ENCODE results near the gene LIMS4. TPM values are rescaled to one million over a fixed set of nuclear protein-coding genes. Genes with fewer than 3 reads are reported as not detected.
"Not testable (repeated sequence)": the region's sequence is repeated elsewhere in the genome, so short reads cannot be mapped to it uniquely, and the experiment has no call there.

Gene LIMS4

DNA sequence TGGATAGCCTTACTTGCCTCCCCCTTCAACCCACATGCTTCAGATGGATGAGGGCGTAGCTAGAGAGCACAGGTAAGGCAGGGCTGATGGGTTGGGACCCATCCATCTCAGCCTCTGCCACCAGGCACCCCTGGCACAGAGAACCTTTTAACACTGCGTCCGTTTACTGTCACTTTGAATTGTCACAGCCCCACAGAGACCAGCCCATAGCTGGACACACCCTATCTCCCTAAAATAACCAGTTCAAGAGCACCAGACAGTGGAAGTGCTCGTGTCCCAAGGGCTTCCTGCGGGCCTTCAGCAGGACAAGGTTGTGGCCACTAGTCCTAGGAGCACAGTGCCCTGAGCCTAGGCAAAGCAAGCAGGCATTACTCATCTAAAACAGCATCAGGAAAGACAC lies 76.6 kb downstream of the LIMS4 start:
- not testable (repeated sequence) for H2BK120ac ChIP-seq (ENCODE audit: low read depth, low read length); H4K8ac ChIP-seq (ENCODE audit: low read length); H3K14ac ChIP-seq (ENCODE audit: low read length in 2 of 2); H2BK5ac ChIP-seq (ENCODE audit: low read depth, low read length, poor library complexity, severe bottlenecking); H2AFZ ChIP-seq (ENCODE audit: low read depth, low read length); H3K4ac ChIP-seq (ENCODE audit: low read depth in 1 of 2, low read length in 2 of 2); H3K27ac ChIP-seq (ENCODE audit: low read length, poor library complexity, severe bottlenecking); H2BK12ac ChIP-seq (ENCODE audit: low read length in 2 of 2); H3K18ac ChIP-seq (ENCODE audit: low read depth in 1 of 2, low read length in 2 of 2); H3K36me3 ChIP-seq (ENCODE audit: control insufficient read depth in 1 of 2, insufficient read depth in 2 of 2, low read depth in 1 of 2, low read length in 2 of 2); H3K4me2 ChIP-seq (ENCODE audit: low read length, poor library complexity, severe bottlenecking); H2BK15ac ChIP-seq (ENCODE audit: low read depth, poor library complexity, severe bottlenecking); H3K79me1 ChIP-seq (replicated peaks; ENCODE audit: low read length, poor library complexity, severe bottlenecking); H3K9me3 ChIP-seq (ENCODE audit: control insufficient read depth, low read length); H4K91ac ChIP-seq (ENCODE audit: low read length); H2AK5ac ChIP-seq (ENCODE audit: low read length, severe bottlenecking); H3K9ac ChIP-seq (ENCODE audit: low read length); H3K4me3 ChIP-seq (ENCODE audit: insufficient read depth in 1 of 2, low read depth in 1 of 2, low read length in 2 of 2); H3K23ac ChIP-seq (ENCODE audit: low read length in 2 of 2); H3K4me1 ChIP-seq (ENCODE audit: control insufficient read depth, insufficient read depth, low read depth, low read length); H3K27me3 ChIP-seq (ENCODE audit: control insufficient read depth in 1 of 2, insufficient read depth in 1 of 2, low read length in 2 of 2); DNase-seq
- no CpG with 5 or more reads among the region's 5 CpGs for WGBS

Small RNAs within 50 kb of the gene (small RNA-seq; reads per million reads assigned to genes)
- gene AC108938.1 (ENCODE audit: low read depth), result not detected

Data from mesenchymal stem cell (in vitro differentiated cells and primary cell).